ENCODE measurements around the gene ITPR2. TPM values are rescaled to one million over a fixed set of nuclear protein-coding genes. Genes with fewer than 3 reads are reported as not detected.
A peak's percentile ranks its signal among the peaks of the same experiment; 100 is the strongest.

The ITPR2 gene
- total RNA-seq, 1 donor = 19.2 TPM

- Histone ChIP-seq H3K9me3 (ENCODE audit: low read depth, low read length) (no peaks in the 10 kb centered on the region), H3K27me3 (ENCODE audit: insufficient read depth, low read length) (no peaks in the 10 kb centered on the region), H3K36me3 (ENCODE audit: insufficient read depth, low read length) (no peaks in the 10 kb centered on the region), H3K79me2 (ENCODE audit: insufficient read depth, low read length) (no peaks in the 10 kb centered on the region), H4K20me1 (ENCODE audit: insufficient read depth, low read length) (no peaks in the 10 kb centered on the region), H3K4me2 (ENCODE audit: insufficient read depth, low read length) (no peak overlapping the region), H3K27ac (ENCODE audit: low read depth, low read length) (no peak overlapping the region), H3K4me1 (ENCODE audit: insufficient read depth, low read length) (peaks cover 19% of the 10 kb centered on the region), H2AFZ (ENCODE audit: low read length) (no peak overlapping the region), H3K4me3 (ENCODE audit: insufficient read depth, low read length) (no peak overlapping the region)
- DNase-seq (ENCODE audit: insufficient read length, low spot score, missing footprints) = no peak
- TF ChIP-seq, protein P1, sequence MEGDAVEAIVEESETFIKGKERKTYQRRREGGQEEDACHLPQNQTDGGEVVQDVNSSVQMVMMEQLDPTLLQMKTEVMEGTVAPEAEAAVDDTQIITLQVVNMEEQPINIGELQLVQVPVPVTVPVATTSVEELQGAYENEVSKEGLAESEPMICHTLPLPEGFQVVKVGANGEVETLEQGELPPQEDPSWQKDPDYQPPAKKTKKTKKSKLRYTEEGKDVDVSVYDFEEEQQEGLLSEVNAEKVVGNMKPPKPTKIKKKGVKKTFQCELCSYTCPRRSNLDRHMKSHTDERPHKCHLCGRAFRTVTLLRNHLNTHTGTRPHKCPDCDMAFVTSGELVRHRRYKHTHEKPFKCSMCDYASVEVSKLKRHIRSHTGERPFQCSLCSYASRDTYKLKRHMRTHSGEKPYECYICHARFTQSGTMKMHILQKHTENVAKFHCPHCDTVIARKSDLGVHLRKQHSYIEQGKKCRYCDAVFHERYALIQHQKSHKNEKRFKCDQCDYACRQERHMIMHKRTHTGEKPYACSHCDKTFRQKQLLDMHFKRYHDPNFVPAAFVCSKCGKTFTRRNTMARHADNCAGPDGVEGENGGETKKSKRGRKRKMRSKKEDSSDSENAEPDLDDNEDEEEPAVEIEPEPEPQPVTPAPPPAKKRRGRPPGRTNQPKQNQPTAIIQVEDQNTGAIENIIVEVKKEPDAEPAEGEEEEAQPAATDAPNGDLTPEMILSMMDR (IDR thresholded peaks at IDR 0.05; ENCODE audit: extremely low read depth, low read depth, low read length) = no peak
Observed at GRCh38 chr12:26727482-26728204, 105.4 kb downstream of the ITPR2 start.

GRCh38 chr12:26726956-26727355, 106.0 kb downstream of the ITPR2 start:
- H3K27me3 ChIP-seq (ENCODE audit: insufficient read depth, low read length) = no peaks in the 10 kb centered on the region
- peaks cover 19% of the 10 kb centered on the region for H3K4me1 ChIP-seq (ENCODE audit: insufficient read depth, low read length)
- H4K20me1 ChIP-seq (ENCODE audit: insufficient read depth, low read length) = no peaks in the 10 kb centered on the region
- TF ChIP-seq, protein P1 (IDR thresholded peaks at IDR 0.05; ENCODE audit: extremely low read depth, low read depth, low read length) = no peak
- no peaks in the 10 kb centered on the region for H3K36me3 ChIP-seq (ENCODE audit: insufficient read depth, low read length)
- H2AFZ ChIP-seq (ENCODE audit: low read length) = no peak overlapping the region
- H3K79me2 ChIP-seq (ENCODE audit: insufficient read depth, low read length) = no peaks in the 10 kb centered on the region
- no peaks in the 10 kb centered on the region for H3K9me3 ChIP-seq (ENCODE audit: low read depth, low read length)
- H3K4me3 ChIP-seq (ENCODE audit: insufficient read depth, low read length) = no peak overlapping the region
- DNase-seq (ENCODE audit: insufficient read length, low spot score, missing footprints) = no peak
- no peak overlapping the region for H3K27ac ChIP-seq (ENCODE audit: low read depth, low read length)
- no peak overlapping the region for H3K4me2 ChIP-seq (ENCODE audit: insufficient read depth, low read length)

- TF ChIP-seq, protein P1 (IDR thresholded peaks at IDR 0.05; ENCODE audit: extremely low read depth, low read depth, low read length) = no peak
- H3K9me3 ChIP-seq (ENCODE audit: low read depth, low read length) = no peaks in the 10 kb centered on the region
- H3K4me3 ChIP-seq (ENCODE audit: insufficient read depth, low read length) = no peak overlapping the region
- H3K36me3 ChIP-seq (ENCODE audit: insufficient read depth, low read length) = no peaks in the 10 kb centered on the region
- H3K79me2 ChIP-seq (ENCODE audit: insufficient read depth, low read length) = no peaks in the 10 kb centered on the region
- no peak for DNase-seq (ENCODE audit: insufficient read length, low spot score, missing footprints)
- H3K27me3 ChIP-seq (ENCODE audit: insufficient read depth, low read length) = no peaks in the 10 kb centered on the region
- no peak overlapping the region for H3K27ac ChIP-seq (ENCODE audit: low read depth, low read length)
- no peak overlapping the region for H3K4me2 ChIP-seq (ENCODE audit: insufficient read depth, low read length)
- no peaks in the 10 kb centered on the region for H4K20me1 ChIP-seq (ENCODE audit: insufficient read depth, low read length)
- H3K4me1 ChIP-seq (ENCODE audit: insufficient read depth, low read length) = peaks cover 19% of the 10 kb centered on the region
- H2AFZ ChIP-seq (ENCODE audit: low read length) = no peak overlapping the region
Observed at GRCh38 chr12:26725276-26725916, 107.6 kb downstream of the ITPR2 start.

DNA sequence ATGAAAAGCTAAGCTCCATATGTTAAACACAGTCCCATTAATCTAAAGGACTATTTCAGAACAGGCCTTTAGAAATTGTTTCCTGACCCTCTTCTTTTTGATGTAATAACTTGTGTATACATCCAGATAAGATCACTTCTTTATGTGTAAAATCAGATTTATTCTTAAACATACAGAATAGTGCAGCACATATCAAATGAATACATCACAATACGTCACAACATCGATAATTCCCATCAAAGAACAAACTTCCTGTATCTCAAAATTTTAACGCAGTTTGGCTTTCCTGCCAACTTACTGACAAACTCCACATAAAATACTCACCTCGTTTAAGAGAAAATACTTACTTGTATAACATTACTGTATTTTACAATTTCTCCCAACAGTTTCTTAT, 108.7 kb downstream of the ITPR2 start:
- H3K27me3 ChIP-seq (ENCODE audit: insufficient read depth, low read length) = no peaks in the 10 kb centered on the region
- no peaks in the 10 kb centered on the region for H3K9me3 ChIP-seq (ENCODE audit: low read depth, low read length)
- H3K4me1 ChIP-seq (ENCODE audit: insufficient read depth, low read length) = peaks cover 19% of the 10 kb centered on the region
- no peak for DNase-seq (ENCODE audit: insufficient read length, low spot score, missing footprints)
- H3K4me2 ChIP-seq (ENCODE audit: insufficient read depth, low read length) = peak overlapping the region; percentile 44
- no peaks in the 10 kb centered on the region for H3K36me3 ChIP-seq (ENCODE audit: insufficient read depth, low read length)
- no peaks in the 10 kb centered on the region for H3K79me2 ChIP-seq (ENCODE audit: insufficient read depth, low read length)
- H3K4me3 ChIP-seq (ENCODE audit: insufficient read depth, low read length) = peak overlapping the region; percentile 13
- no peaks in the 10 kb centered on the region for H4K20me1 ChIP-seq (ENCODE audit: insufficient read depth, low read length)
- no peak overlapping the region for H2AFZ ChIP-seq (ENCODE audit: low read length)
- TF ChIP-seq, protein P1 (IDR thresholded peaks at IDR 0.05; ENCODE audit: extremely low read depth, low read depth, low read length) = no peak
- peak overlapping the region; percentile 69 for H3K27ac ChIP-seq (ENCODE audit: low read depth, low read length)
